ENCODE results near the gene HLCS. TPM values are rescaled to one million over a fixed set of nuclear protein-coding genes. Genes with fewer than 3 reads are reported as not detected.

HLCS gene
- total and polyA plus RNA-seq, 4 experiments from 2014 or later = 8.3 to 14.7 (median 11.3) TPM

GRCh38 chr21:36756527-36756926 is 209.9 kb downstream of the HLCS start:
- no peaks in the 10 kb centered on the region for H3K9me3 Mint-ChIP-seq
- Histone ChIP-seq H3K4me1 (ENCODE audit: insufficient read depth, low read length) (no peaks in the 10 kb centered on the region), H3K9me3 (ENCODE audit: control insufficient read depth in 1 of 2, low read length in 2 of 2) (no peaks in the 10 kb centered on the region), H3K27ac (ENCODE audit: low read depth, low read length) (no peak overlapping the region), H3K27me3 (ENCODE audit: insufficient read depth, low read length) (no peaks in the 10 kb centered on the region), H3K36me3 (ENCODE audit: insufficient read depth, low read length) (peaks cover 4% of the 10 kb centered on the region), H3K4me3 (ENCODE audit: low read length in 2 of 2) (no peak overlapping the region)
- intact Hi-C loops (cut with micrococcal nuclease) = no loop called here
- CTCF ChIA-PET (ENCODE audit: partially characterized antibody) = no interaction called here
- H3K4me1 Mint-ChIP-seq = peaks cover 0 to 1% (median 0%) of the 10 kb centered on the region in 4 donors
- H3K4me3 Mint-ChIP-seq = no peak overlapping the region
- no peak overlapping the region for H3K27ac Mint-ChIP-seq
- H3K36me3 Mint-ChIP-seq = peaks cover 45 to 63% of the 10 kb centered on the region in 2 donors
- DNase-seq = no peak
- no peaks in the 10 kb centered on the region for H3K27me3 Mint-ChIP-seq
- POLR2A ChIA-PET (ENCODE audit: partially characterized antibody) = no interaction called here

- CTCF ChIA-PET (ENCODE audit: partially characterized antibody) = no interaction called here
These were observed 212.1 kb downstream of the HLCS start for GRCh38 chr21:36754241-36754898.

GRCh38 chr21:36753556-36753955 is 212.9 kb downstream of the HLCS start:
- Mint-ChIP-seq H3K27me3 (peaks cover 8 to 11% of the 10 kb centered on the region in 2 donors), H3K36me3 (peaks cover 49 to 61% of the 10 kb centered on the region in 2 donors), H3K4me3 (peak overlapping the region in 1 of 8 donors; percentile 60), H3K27ac (no peak overlapping the region), H3K9me3 (no peaks in the 10 kb centered on the region), H3K4me1 (peaks cover 1 to 3% (median 3%) of the 10 kb centered on the region in 4 donors)
- no peak for DNase-seq
- no peaks in the 10 kb centered on the region for H3K4me1 ChIP-seq (ENCODE audit: insufficient read depth, low read length)
- H3K4me3 ChIP-seq (ENCODE audit: low read length in 2 of 2) = no peak overlapping the region
- H3K27me3 ChIP-seq (ENCODE audit: insufficient read depth, low read length) = no peaks in the 10 kb centered on the region
- ChIA-PET POLR2A (ENCODE audit: partially characterized antibody) (no interaction called here), CTCF (ENCODE audit: partially characterized antibody) (no interaction called here)
- intact Hi-C loops (cut with micrococcal nuclease) = no loop called here
- no peaks in the 10 kb centered on the region for H3K9me3 ChIP-seq (ENCODE audit: control insufficient read depth in 1 of 2, low read length in 2 of 2)
- H3K36me3 ChIP-seq (ENCODE audit: insufficient read depth, low read length) = peaks cover 4% of the 10 kb centered on the region
- H3K27ac ChIP-seq (ENCODE audit: low read depth, low read length) = no peak overlapping the region

More at GRCh38 chr21:36754241-36754898, 212.1 kb downstream of the HLCS start:
- no peaks in the 10 kb centered on the region for H3K4me1 ChIP-seq (ENCODE audit: insufficient read depth, low read length)
- Mint-ChIP-seq H3K36me3 (peaks cover 53 to 61% of the 10 kb centered on the region in 2 donors), H3K4me3 (no peak overlapping the region), H3K4me1 (no peaks in the 10 kb centered on the region), H3K9me3 (no peaks in the 10 kb centered on the region), H3K27ac (no peak overlapping the region), H3K27me3 (peaks cover 3 to 4% of the 10 kb centered on the region in 2 donors)
- no peak overlapping the region for H3K27ac ChIP-seq (ENCODE audit: low read depth, low read length)
- intact Hi-C loops (cut with micrococcal nuclease) = no loop called here
- H3K36me3 ChIP-seq (ENCODE audit: insufficient read depth, low read length) = peaks cover 4% of the 10 kb centered on the region
- no peak overlapping the region for H3K4me3 ChIP-seq (ENCODE audit: low read length in 2 of 2)
- H3K27me3 ChIP-seq (ENCODE audit: insufficient read depth, low read length) = no peaks in the 10 kb centered on the region
- POLR2A ChIA-PET (ENCODE audit: partially characterized antibody) = no interaction called here
- no peak for DNase-seq
- H3K9me3 ChIP-seq (ENCODE audit: control insufficient read depth in 1 of 2, low read length in 2 of 2) = no peaks in the 10 kb centered on the region

GRCh38 chr21:36751383-36751782 is 215.1 kb downstream of the HLCS start:
- H3K27ac ChIP-seq (ENCODE audit: low read depth, low read length) = no peak overlapping the region
- peaks cover 4% of the 10 kb centered on the region for H3K36me3 ChIP-seq (ENCODE audit: insufficient read depth, low read length)
- CTCF ChIA-PET (ENCODE audit: partially characterized antibody) = no interaction called here
- Mint-ChIP-seq H3K27me3 (peaks cover 18 to 24% of the 10 kb centered on the region in 2 donors), H3K36me3 (peaks cover 36 to 57% of the 10 kb centered on the region in 2 donors), H3K9me3 (no peaks in the 10 kb centered on the region), H3K27ac (no peak overlapping the region), H3K4me3 (no peak overlapping the region), H3K4me1 (peaks cover 7 to 17% (median 12%) of the 10 kb centered on the region in 4 donors)
- no peak for DNase-seq
- H3K4me1 ChIP-seq (ENCODE audit: insufficient read depth, low read length) = peaks cover 6% of the 10 kb centered on the region
- H3K27me3 ChIP-seq (ENCODE audit: insufficient read depth, low read length) = no peaks in the 10 kb centered on the region
- H3K4me3 ChIP-seq (ENCODE audit: low read length in 2 of 2) = no peak overlapping the region
- intact Hi-C loops (cut with micrococcal nuclease) = no loop called here
- H3K9me3 ChIP-seq (ENCODE audit: control insufficient read depth in 1 of 2, low read length in 2 of 2) = no peaks in the 10 kb centered on the region
- POLR2A ChIA-PET (ENCODE audit: partially characterized antibody) = no interaction called here

GRCh38 chr21:36750576-36750959 is 215.9 kb downstream of the HLCS start:
- H3K27me3 Mint-ChIP-seq = peaks cover 19 to 26% of the 10 kb centered on the region in 2 donors
- POLR2A ChIA-PET (ENCODE audit: partially characterized antibody) = no interaction called here
- H3K27ac ChIP-seq (ENCODE audit: low read depth, low read length) = no peak overlapping the region
- peaks cover 6% of the 10 kb centered on the region for H3K4me1 ChIP-seq (ENCODE audit: insufficient read depth, low read length)
- H3K9me3 Mint-ChIP-seq = no peaks in the 10 kb centered on the region
- peaks cover 32 to 55% of the 10 kb centered on the region in 2 donors for H3K36me3 Mint-ChIP-seq
- no peaks in the 10 kb centered on the region for H3K9me3 ChIP-seq (ENCODE audit: control insufficient read depth in 1 of 2, low read length in 2 of 2)
- CTCF ChIA-PET (ENCODE audit: partially characterized antibody) = no interaction called here
- H3K4me3 ChIP-seq (ENCODE audit: low read length in 2 of 2) = no peak overlapping the region
- peaks cover under 1% of the 10 kb centered on the region for H3K36me3 ChIP-seq (ENCODE audit: insufficient read depth, low read length)
- no peak for DNase-seq
- H3K4me1 Mint-ChIP-seq = peaks cover 7 to 18% (median 13%) of the 10 kb centered on the region in 4 donors
- no peak overlapping the region for H3K27ac Mint-ChIP-seq
- H3K27me3 ChIP-seq (ENCODE audit: insufficient read depth, low read length) = no peaks in the 10 kb centered on the region
- H3K4me3 Mint-ChIP-seq = no peak overlapping the region
- intact Hi-C loops (cut with micrococcal nuclease) = no loop called here

GRCh38 chr21:36749935-36750575 is 216.4 kb downstream of the HLCS start:
- no peaks in the 10 kb centered on the region for H3K36me3 ChIP-seq (ENCODE audit: insufficient read depth, low read length)
- Mint-ChIP-seq H3K4me3 (no peak overlapping the region), H3K9me3 (no peaks in the 10 kb centered on the region), H3K4me1 (peaks cover 7 to 18% (median 13%) of the 10 kb centered on the region in 4 donors), H3K27ac (no peak overlapping the region), H3K36me3 (peaks cover 29 to 52% of the 10 kb centered on the region in 2 donors), H3K27me3 (peaks cover 21 to 28% of the 10 kb centered on the region in 2 donors)
- CTCF ChIA-PET (ENCODE audit: partially characterized antibody) = no interaction called here
- no peak overlapping the region for H3K4me3 ChIP-seq (ENCODE audit: low read length in 2 of 2)
- no peak for DNase-seq
- POLR2A ChIA-PET (ENCODE audit: partially characterized antibody) = no interaction called here
- no peak overlapping the region for H3K27ac ChIP-seq (ENCODE audit: low read depth, low read length)
- peaks cover 6% of the 10 kb centered on the region for H3K4me1 ChIP-seq (ENCODE audit: insufficient read depth, low read length)
- intact Hi-C loops (cut with micrococcal nuclease) = no loop called here
- no peaks in the 10 kb centered on the region for H3K9me3 ChIP-seq (ENCODE audit: control insufficient read depth in 1 of 2, low read length in 2 of 2)
- no peaks in the 10 kb centered on the region for H3K27me3 ChIP-seq (ENCODE audit: insufficient read depth, low read length)

- H3K27ac ChIP-seq (ENCODE audit: low read depth, low read length) = no peak overlapping the region
- ChIA-PET CTCF (ENCODE audit: partially characterized antibody) (no interaction called here), POLR2A (ENCODE audit: partially characterized antibody) (no interaction called here)
- H3K4me1 ChIP-seq (ENCODE audit: insufficient read depth, low read length) = peaks cover 6% of the 10 kb centered on the region
- no peak overlapping the region for H3K27ac Mint-ChIP-seq
- no peaks in the 10 kb centered on the region for H3K9me3 Mint-ChIP-seq
- H3K4me3 Mint-ChIP-seq = peak overlapping the region in 6 of 8 donors; percentile 13 to 70 (median 42)
- peaks cover 26 to 34% of the 10 kb centered on the region in 2 donors for H3K27me3 Mint-ChIP-seq
- H3K9me3 ChIP-seq (ENCODE audit: control insufficient read depth in 1 of 2, low read length in 2 of 2) = no peaks in the 10 kb centered on the region
- H3K4me3 ChIP-seq (ENCODE audit: low read length in 2 of 2) = no peak overlapping the region
- no peaks in the 10 kb centered on the region for H3K36me3 ChIP-seq (ENCODE audit: insufficient read depth, low read length)
- no peak for DNase-seq
- H3K27me3 ChIP-seq (ENCODE audit: insufficient read depth, low read length) = no peaks in the 10 kb centered on the region
- H3K36me3 Mint-ChIP-seq = peaks cover 13 to 31% of the 10 kb centered on the region in 2 donors
- intact Hi-C loops (cut with micrococcal nuclease) = no loop called here
- H3K4me1 Mint-ChIP-seq = peaks cover 7 to 18% (median 13%) of the 10 kb centered on the region in 4 donors
These were observed 218.6 kb downstream of the HLCS start for GRCh38 chr21:36747815-36748383.

All from CD4-positive, alpha-beta memory T cell (primary cell).